K562 (cell line): ENCODE results near the gene DHRS12. TPM values are rescaled to one million over a fixed set of nuclear protein-coding genes. Genes with fewer than 3 reads are reported as not detected.

Source experiments
- ARID3A ChIP-seq: IDR thresholded peaks from 2 replicates; pipeline ENCODE4 v1.6.1; 2012; ENCODE audit warnings: low read depth, low read length, improper control_type of control experiment, borderline replicate concordance
- FOXA3 ChIP-seq, 2 experiments: fragments of 450-650 bp in 1 of 2; sonication (generic) in 1 of 2; formaldehyde crosslinking; IDR thresholded peaks in 1 of 2; conservative IDR thresholded peaks in 1 of 2; 2 replicates each; pipeline versions ENCODE4 v1.4.0 to v1.8.0; 2020 to 2022; ENCODE audit warnings: mild to moderate bottlenecking in 2 of 2, missing genetic modification reagents in 1 of 2
- HDAC2 ChIP-seq: fragments of 450-650 bp; IDR thresholded peaks from 2 replicates; pipeline ENCODE4 v1.6.1; 2016; ENCODE audit warnings: mild to moderate bottlenecking
- HNRNPUL1 ChIP-seq: fragments of 200-400 bp; formaldehyde crosslinking; IDR thresholded peaks from 2 replicates; pipeline ENCODE4 v1.6.1; 2017; ENCODE audit warnings: low read length
- PHF21A ChIP-seq: fragments of 450-650 bp; IDR thresholded peaks from 2 replicates; pipeline ENCODE4 v1.6.1; 2017; ENCODE audit warnings: low read depth, borderline replicate concordance
- RCOR1 ChIP-seq, 2 experiments: IDR thresholded peaks; 2 replicates each; pipeline ENCODE4 v1.6.1; 2012; ENCODE audit warnings: low read depth in 2 of 2, low read length in 2 of 2, borderline replicate concordance in 1 of 2, improper control_type of control experiment in 1 of 2
- TAF9B ChIP-seq: fragments of 450-650 bp; IDR thresholded peaks from 2 replicates; pipeline ENCODE4 v1.6.1; 2018; ENCODE audit warnings: mild to moderate bottlenecking; ENCODE audit not compliant: partially characterized antibody
- U2AF2 ChIP-seq: fragments of 200-400 bp; formaldehyde crosslinking; optimal IDR thresholded peaks from 2 replicates; pipeline ENCODE3; 2017; ENCODE audit warnings: low read depth, mild to moderate bottlenecking, low read length
- ZBTB2 ChIP-seq: fragments of 450-650 bp; IDR thresholded peaks from 2 replicates; pipeline ENCODE4 v1.6.1; 2016; ENCODE audit warnings: antibody characterized with exemption
- ZNF449 ChIP-seq: fragments of 250-450 bp; sonication (Bioruptor Pico); IDR thresholded peaks from 2 replicates; pipeline ENCODE4 v1.8.0; 2022; ENCODE audit warnings: moderate library complexity, mild to moderate bottlenecking, inconsistent platforms
- polyA plus RNA-seq, 8 experiments: library from polyadenylated mRNA; depleted of rRNA in 4 of 8; stranded (reverse) in 5 of 8; unstranded in 3 of 8; fragments of >200 nt; fragmentation: Nextera tagmentation in 2 of 8; fragmentation: Illumina TruSeq in 1 of 8; extraction: Ambion mirVana in 2 of 8; extraction: Trizol in 1 of 8; gene quantifications; 2 replicates each; pipeline versions ENCODE4 v1.2.1 to v1.2.3, GENCODE V29; 2011 to 2014; ENCODE audit warnings: inconsistent platforms in 1 of 8, missing spikeins in 1 of 8
- total RNA-seq, 7 experiments: library from RNA; depleted of rRNA in 6 of 7; stranded (reverse); fragments of >200 nt in 6 of 7; fragmentation: Illumina TruSeq in 2 of 7; extraction: Trizol in 2 of 7; gene quantifications; 2 replicates each; pipeline versions ENCODE4 v1.2.1 to v1.2.3, GENCODE V29; 2011 to 2021; ENCODE audit warnings: low replicate concordance in 1 of 7

The DHRS12 gene
- total and polyA plus RNA-seq, 9 of the 15 experiments (the other 6 are each of a cell fraction or from before 2014, with no cell fraction given): 0.62 to 2.7 (median 0.98) TPM

GRCh38 chr13:51805925-51806324 is 2.0 kb upstream of the DHRS12 start (continued):
- TF ChIP-seq ARID3A: no peak
- no peak for TF ChIP-seq U2AF2
- peak in 1 of 2 experiments; percentile 48; a peak in 2 of 4 replicates for TF ChIP-seq RCOR1 (IDR thresholded peaks at IDR 0.05; ENCODE audit: borderline replicate concordance in 1 of 2, low read depth in 2 of 2, low read length in 2 of 2)
- peak; percentile 38; the same call in 1 of the 2 replicates for TF ChIP-seq HDAC2
- no peak for TF ChIP-seq ZBTB2
- TF ChIP-seq PHF21A: no peak
- no peak for TF ChIP-seq HNRNPUL1
- TF ChIP-seq FOXA3 (CRISPR knock-in tag; conservative IDR thresholded peaks at IDR 0.05 in 1 of 2, IDR thresholded peaks at IDR 0.05 in 1 of 2): no peak
- no peak for TF ChIP-seq ZNF449
- no peak for TF ChIP-seq TAF9B
